Liver (tissue), 9 donors: ENCODE data around the gene ZNF808. TPM values are rescaled to one million over a fixed set of nuclear protein-coding genes. Genes with fewer than 3 reads are reported as not detected.
"Not testable (repeated sequence)": the region's sequence is repeated elsewhere in the genome, so short reads cannot be mapped to it uniquely, and the experiment has no call there.

ENCODE experiments used
- DNase-seq: peaks from one replicate; pipeline ENCODE4 v3.0.0-alpha.2; 2017; ENCODE audit warnings: low spot score
- H3K27ac ChIP-seq, 2 donors: one replicate each; pipeline ENCODE4 v1.7.0; 2013; ENCODE audit warnings: inconsistent platforms in 2 of 2, low read length in 2 of 2, control low read depth in 1 of 2, low read depth in 1 of 2, mild to moderate bottlenecking in 1 of 2
- H3K27me3 ChIP-seq, 4 donors: one replicate each; pipeline versions ENCODE4 v1.6.1 to v1.7.0; 2013; ENCODE audit warnings: low read length in 3 of 4, inconsistent platforms in 1 of 4, mild to moderate bottlenecking in 1 of 4, moderate library complexity in 1 of 4; ENCODE audit not compliant: control insufficient read depth in 4 of 4, insufficient read depth in 4 of 4
- H3K36me3 ChIP-seq, 4 donors: one replicate each; pipeline versions ENCODE4 v1.6.1 to v1.7.0; 2013; ENCODE audit warnings: low read length in 3 of 4, mild to moderate bottlenecking in 3 of 4, low read depth in 1 of 4, moderate library complexity in 1 of 4; ENCODE audit not compliant: control insufficient read depth in 4 of 4, insufficient read depth in 3 of 4
- H3K4me1 ChIP-seq, 4 donors: one replicate each; pipeline versions ENCODE4 v1.6.1 to v1.7.0; 2013; ENCODE audit warnings: low read length in 3 of 4, mild to moderate bottlenecking in 3 of 4, moderate library complexity in 1 of 4; ENCODE audit not compliant: control insufficient read depth in 4 of 4, insufficient read depth in 4 of 4
- H3K4me3 ChIP-seq, 3 donors: one replicate each; pipeline versions ENCODE4 v1.6.1 to v1.7.0; 2013; ENCODE audit warnings: low read length in 3 of 3, control low read depth in 1 of 3, low read depth in 1 of 3, mild to moderate bottlenecking in 1 of 3
- H3K9ac ChIP-seq, 2 donors: one replicate each; pipeline ENCODE4 v1.7.0; 2013; ENCODE audit warnings: low read length in 2 of 2, mild to moderate bottlenecking in 2 of 2, moderate library complexity in 2 of 2, control low read depth in 1 of 2, low read depth in 1 of 2
- H3K9me3 ChIP-seq, 4 donors: one replicate each; pipeline versions ENCODE4 v1.6.1 to v1.7.0; 2013; ENCODE audit warnings: low read length in 3 of 4; ENCODE audit not compliant: control insufficient read depth in 4 of 4
- CTCF ChIP-seq: fragments of 150-350 bp; IDR thresholded peaks from 2 replicates; pipeline ENCODE4 v1.5.1; 2017; ENCODE audit warnings: improper control_type of control experiment, low read depth, low read length; ENCODE audit not compliant: missing input control
- EGR1 ChIP-seq, 2 donors: IDR thresholded peaks; 2 replicates each; pipeline ENCODE4 v1.6.1; 2016 to 2018; ENCODE audit warnings: antibody characterized with exemption in 2 of 2, low read depth in 2 of 2
- FOXA1 ChIP-seq: IDR thresholded peaks from 2 replicates; pipeline ENCODE4 v1.6.1; 2016; ENCODE audit warnings: antibody characterized with exemption
- FOXA2 ChIP-seq: IDR thresholded peaks from 2 replicates; pipeline ENCODE4 v1.6.1; 2016; ENCODE audit warnings: antibody characterized with exemption
- GABPA ChIP-seq, 2 donors: IDR thresholded peaks in 1 of 2; conservative IDR thresholded peaks in 1 of 2; 2 replicates each; pipeline ENCODE4 v1.6.1; 2016; ENCODE audit warnings: antibody characterized with exemption in 2 of 2, mild to moderate bottlenecking in 1 of 2, moderate library complexity in 1 of 2
- HNF4A ChIP-seq, 2 donors: conservative IDR thresholded peaks; 2 replicates each; pipeline ENCODE4 v1.6.1; 2016; ENCODE audit warnings: antibody characterized with exemption in 2 of 2, mild to moderate bottlenecking in 2 of 2
- HNF4G ChIP-seq: IDR thresholded peaks from 2 replicates; pipeline ENCODE4 v1.6.1; 2016; ENCODE audit warnings: antibody characterized with exemption
- JUND ChIP-seq, 2 donors: IDR thresholded peaks; 2 replicates each; pipeline ENCODE4 v1.6.1; 2016; ENCODE audit warnings: antibody characterized with exemption in 2 of 2
- MAX ChIP-seq: IDR thresholded peaks from 2 replicates; pipeline ENCODE4 v1.6.1; 2016; ENCODE audit warnings: antibody characterized with exemption
- NR2F2 ChIP-seq: IDR thresholded peaks from 2 replicates; pipeline ENCODE4 v1.6.1; 2016; ENCODE audit warnings: antibody characterized with exemption
- RAD21 ChIP-seq, 2 donors: IDR thresholded peaks; 2 replicates each; pipeline ENCODE4 v1.6.1; 2016; ENCODE audit warnings: antibody characterized with exemption in 2 of 2, mild to moderate bottlenecking in 2 of 2
- RXRA ChIP-seq, 2 donors: IDR thresholded peaks; 2 replicates each; pipeline ENCODE4 v1.6.1; 2017 to 2018; ENCODE audit warnings: antibody characterized with exemption in 2 of 2, mild to moderate bottlenecking in 1 of 2
- TAF1 ChIP-seq: conservative IDR thresholded peaks from 2 replicates; pipeline ENCODE4 v1.6.1; 2016; ENCODE audit warnings: antibody characterized with exemption, mild to moderate bottlenecking
- YY1 ChIP-seq: IDR thresholded peaks from 2 replicates; pipeline ENCODE4 v1.6.1; 2016; ENCODE audit warnings: antibody characterized with exemption, mild to moderate bottlenecking
- WGBS: extraction: QIAGEN DNeasy Blood & Tissue Kit; methylation state at CpG from one replicate; pipeline ENCODE4 v1.1.7; 2013; 5-methylcytosine and 5-hydroxymethylcytosine counted together
- polyA plus RNA-seq, 2 donors: library from polyadenylated mRNA; stranded (reverse) in 1 of 2; unstranded in 1 of 2; fragments of 200-250 nt in 1 of 2; fragments of >200 nt in 1 of 2; fragmentation: Nextera tagmentation in 1 of 2; extraction: Ambion mirVana in 1 of 2; gene quantifications; one replicate each; pipeline versions ENCODE4 v1.2.1 to v1.2.3, GENCODE V29; 2013 to 2015
- total RNA-seq, 2 donors: library from RNA; depleted of rRNA; stranded (reverse); fragments of >200 nt; gene quantifications; one replicate each; pipeline ENCODE4 v1.2.3, GENCODE V29; 2014
- donor health status: healthy.
- donor health status: healthy.
- donor health status: healthy.
- donor health status: healthy.
- donor health status: healthy.

ZNF808 gene
- total and polyA plus RNA-seq, 4 donors = 0.88 to 9.4 (median 5.2) TPM

GRCh38 chr19:52554216-52554971, 26.9 kb downstream of the ZNF808 start:
- Histone ChIP-seq H3K4me3 (peak overlapping the region in 2 of 3 donors; percentile 43 to 51), H3K27me3 (no peaks in the 10 kb centered on the region), H3K9ac (no peak overlapping the region), H3K36me3 (peaks cover 12 to 56% (median 47%) of the 10 kb centered on the region in 4 donors), H3K9me3 (peaks cover 50 to 94% (median 58%) of the 10 kb centered on the region in 4 donors), H3K4me1 (no peaks in the 10 kb centered on the region), H3K27ac (no peak overlapping the region)
- WGBS = 99% methylated on average over 15 of the region's 15 CpGs
- TF ChIP-seq YY1 = no peak
- no peak for TF ChIP-seq FOXA2
- no peak for TF ChIP-seq GABPA (IDR thresholded peaks at IDR 0.05 in 1 of 2, conservative IDR thresholded peaks at IDR 0.05 in 1 of 2)
- no peak for TF ChIP-seq RXRA (IDR thresholded peaks at IDR 0.05)
- no peak for DNase-seq

GRCh38 chr19:52557231-52557995, 29.9 kb downstream of the ZNF808 start:
- 98% methylated on average over 16 of the region's 16 CpGs for WGBS
- no peak overlapping the region for H3K9ac ChIP-seq
- H3K27ac ChIP-seq = no peak overlapping the region
- no peak for TF ChIP-seq GABPA (IDR thresholded peaks at IDR 0.05 in 1 of 2, conservative IDR thresholded peaks at IDR 0.05 in 1 of 2)
- TF ChIP-seq RAD21 (IDR thresholded peaks at IDR 0.05) = no peak
- TF ChIP-seq NR2F2 = no peak
- TF ChIP-seq MAX = no peak
- no peak for TF ChIP-seq HNF4G
- no peak for TF ChIP-seq HNF4A (conservative IDR thresholded peaks at IDR 0.05)
- no peak for TF ChIP-seq CTCF
- TF ChIP-seq RXRA (IDR thresholded peaks at IDR 0.05) = no peak
- TF ChIP-seq TAF1 = no peak
- TF ChIP-seq FOXA1 = no peak
- no peak for TF ChIP-seq FOXA2
- TF ChIP-seq JUND (IDR thresholded peaks at IDR 0.05) = no peak
- no peak for TF ChIP-seq EGR1 (IDR thresholded peaks at IDR 0.05; ENCODE audit: low read depth in 2 of 2)
- peaks cover 61 to 86% (median 65%) of the 10 kb centered on the region in 4 donors for H3K9me3 ChIP-seq
- H3K36me3 ChIP-seq = peaks cover 8 to 46% (median 39%) of the 10 kb centered on the region in 4 donors
- peak overlapping the region in 2 of 3 donors; percentile 25 to 72 for H3K4me3 ChIP-seq
- DNase-seq = no peak
- H3K4me1 ChIP-seq = no peaks in the 10 kb centered on the region
- H3K27me3 ChIP-seq = no peaks in the 10 kb centered on the region

- H3K9me3 ChIP-seq = peaks cover 66 to 85% (median 68%) of the 10 kb centered on the region in 4 donors
- H3K9ac ChIP-seq, H3K27me3 ChIP-seq, H3K27ac ChIP-seq, H3K4me1 ChIP-seq, DNase-seq: not testable (repeated sequence)
- 85% methylated on average over 5 of the region's 5 CpGs for WGBS
- H3K36me3 ChIP-seq = peaks cover 3 to 34% (median 30%) of the 10 kb centered on the region in 4 donors
- H3K4me3 ChIP-seq = peak overlapping the region in 2 of 3 donors; percentile 41 to 52
Observed at GRCh38 chr19:52558732-52559445, 31.4 kb downstream of the ZNF808 start.

GRCh38 chr19:52561611-52562010, 34.1 kb downstream of the ZNF808 start:
- H3K36me3 ChIP-seq = peaks cover 3 to 26% (median 21%) of the 10 kb centered on the region in 4 donors
- H3K27ac ChIP-seq, H3K4me1 ChIP-seq, H3K27me3 ChIP-seq, DNase-seq, H3K9ac ChIP-seq: not testable (repeated sequence)
- peak overlapping the region in 1 of 3 donors; percentile 48 for H3K4me3 ChIP-seq
- H3K9me3 ChIP-seq = peaks cover 52 to 82% (median 60%) of the 10 kb centered on the region in 4 donors
- 98% methylated on average over 8 of the region's 8 CpGs for WGBS
